H1 (cell line): ENCODE measurements around the gene LRP1. TPM values are rescaled to one million over a fixed set of nuclear protein-coding genes. Genes with fewer than 3 reads are reported as not detected.
A peak's percentile ranks its signal among the peaks of the same experiment; 100 is the strongest.

Experiments used
- CTCF ChIA-PET: fragments of 300-600 bp; sonication (Branson Sonifier 250); formaldehyde crosslinking; loops from one replicate; lab custom pipeline; 2021; ENCODE audit not compliant: partially characterized antibody; lab: Charles Lee
- POLR2A ChIA-PET: fragments of 300-600 bp; sonication (Branson Sonifier 250); formaldehyde crosslinking; loops from one replicate; lab custom pipeline; 2021; ENCODE audit warnings: inconsistent platforms; ENCODE audit not compliant: partially characterized antibody; lab: Charles Lee
- DNase-seq, 2 experiments: peaks; one replicate each; pipeline versions ENCODE4 v3.0.0 to v3.0.0-alpha.2; 2010 to 2022; ENCODE audit warnings: low spot score in 2 of 2, low read depth in 1 of 2, mixed read lengths in 1 of 2
- FAIRE-seq: peaks from 2 replicates; lab custom pipeline; 2011; peaks lifted over from hg19 to GRCh38; lab: Jason Lieb, UNC
- H2AFZ ChIP-seq: 2 replicates; pipeline ENCODE4 v1.8.1; 2012; ENCODE audit warnings: low read length, inconsistent platforms
- H2AK5ac ChIP-seq: 2 replicates; pipeline ENCODE4 v1.6.1; 2013; ENCODE audit warnings: low read depth, low read length
- H2BK120ac ChIP-seq: replicated peaks from 2 replicates; pipeline ENCODE3; 2013; ENCODE audit warnings: low read depth, low read length, inconsistent platforms
- H2BK12ac ChIP-seq: 2 replicates; pipeline ENCODE4 v1.6.1; 2013; ENCODE audit warnings: low read depth, low read length
- H2BK15ac ChIP-seq: 2 replicates; pipeline ENCODE4 v1.6.1; 2013; ENCODE audit warnings: low read length
- H2BK20ac ChIP-seq: 2 replicates; pipeline ENCODE4 v1.6.1; 2013; ENCODE audit warnings: low read length
- H2BK5ac ChIP-seq: 2 replicates; pipeline ENCODE4 v1.6.1; 2013; ENCODE audit warnings: low read depth, low read length
- H3K14ac ChIP-seq: 2 replicates; pipeline ENCODE4 v1.6.1; 2013; ENCODE audit warnings: inconsistent platforms; ENCODE audit not compliant: insufficient read length
- H3K18ac ChIP-seq: 2 replicates; pipeline ENCODE4 v1.6.1; 2013; ENCODE audit warnings: low read length; ENCODE audit errors: extremely low read depth
- H3K23ac ChIP-seq: 2 replicates; pipeline ENCODE4 v1.6.1; 2013; ENCODE audit warnings: inconsistent platforms; ENCODE audit not compliant: insufficient read length
- H3K23me2 ChIP-seq: 2 replicates; pipeline ENCODE4 v1.6.1; 2013; ENCODE audit warnings: low read depth, low read length
- H3K27ac ChIP-seq: 2 replicates; pipeline ENCODE4 v1.6.1; 2011; ENCODE audit warnings: low read depth, low read length, inconsistent platforms
- H3K27me3 ChIP-seq, 4 experiments: replicated peaks in 1 of 4; 1 replicate in 1 of 4; 2 replicates in 3 of 4; pipeline versions ENCODE4 v1.6.1 to v1.8.1; 2011 to 2013; ENCODE audit warnings: low read length in 3 of 4, mild to moderate bottlenecking in 3 of 4, inconsistent platforms in 2 of 4, mixed read lengths in 2 of 4, moderate library complexity in 1 of 4; ENCODE audit not compliant: control insufficient read depth in 3 of 4, insufficient read depth in 3 of 4; ENCODE audit errors: extremely low read depth in 1 of 4
- H3K36me3 ChIP-seq, 4 experiments: 2 replicates each; pipeline versions ENCODE4 v1.6.1 to v1.8.1; 2011 to 2013; ENCODE audit warnings: mild to moderate bottlenecking in 4 of 4, low read length in 3 of 4, moderate library complexity in 2 of 4, control low read depth in 1 of 4, inconsistent platforms in 1 of 4; ENCODE audit not compliant: insufficient read depth in 4 of 4, control insufficient read depth in 2 of 4
- H3K4ac ChIP-seq: replicated peaks from 2 replicates; pipeline ENCODE3; 2013; ENCODE audit warnings: low read length, low read depth, mixed read lengths, inconsistent platforms; ENCODE audit not compliant: insufficient read length
- H3K4me1 ChIP-seq, 4 experiments: replicated peaks in 1 of 4; 1 replicate in 1 of 4; 2 replicates in 3 of 4; pipeline versions ENCODE4 v1.6.1 to v1.8.1; 2011 to 2013; ENCODE audit warnings: low read length in 3 of 4, inconsistent platforms in 2 of 4, mixed read lengths in 1 of 4; ENCODE audit not compliant: insufficient read depth in 4 of 4, control insufficient read depth in 3 of 4
- H3K4me2 ChIP-seq, 2 experiments: 2 replicates each; pipeline versions ENCODE4 v1.6.1 to v1.8.1; 2011 to 2013; ENCODE audit warnings: low read depth in 2 of 2, low read length in 2 of 2, control low read depth in 1 of 2, inconsistent platforms in 1 of 2, mild to moderate bottlenecking in 1 of 2; ENCODE audit not compliant: insufficient read depth in 1 of 2
- H3K4me3 ChIP-seq, 4 experiments: fragments of 200-600, 300-600 bp in 1 of 4; sonication (generic), shearing (Covaris generic), sonication (Bioruptor Twin) in 1 of 4; 2 replicates each; pipeline versions ENCODE4 v1.5.1 to v1.8.1; 2011 to 2016; ENCODE audit warnings: low read length in 4 of 4, low read depth in 3 of 4, control low read depth in 2 of 4, inconsistent platforms in 2 of 4, mild to moderate bottlenecking in 2 of 4, mixed read lengths in 1 of 4, moderate library complexity in 1 of 4; ENCODE audit not compliant: insufficient read depth in 2 of 4; ENCODE audit errors: extremely low read depth in 1 of 4
- H3K56ac ChIP-seq: replicated peaks from 2 replicates; pipeline ENCODE3; 2013; ENCODE audit warnings: low read depth, mild to moderate bottlenecking, mixed read lengths, low read length, inconsistent platforms; ENCODE audit not compliant: insufficient read length
- H3K79me1 ChIP-seq: 2 replicates; pipeline ENCODE4 v1.6.1; 2013; ENCODE audit warnings: low read depth, low read length, control low read depth
- H3K79me2 ChIP-seq, 2 experiments: 2 replicates each; pipeline versions ENCODE4 v1.6.1 to v1.8.1; 2012 to 2013; ENCODE audit warnings: low read length in 2 of 2, mild to moderate bottlenecking in 2 of 2, inconsistent platforms in 1 of 2; ENCODE audit not compliant: insufficient read depth in 2 of 2, control insufficient read depth in 1 of 2
- H3K9ac ChIP-seq, 4 experiments: replicated peaks in 1 of 4; 1 replicate in 1 of 4; 2 replicates in 3 of 4; pipeline versions ENCODE4 v1.6.1 to v1.8.1; 2011 to 2013; ENCODE audit warnings: low read depth in 3 of 4, low read length in 3 of 4, control low read depth in 2 of 4, mild to moderate bottlenecking in 2 of 4, moderate library complexity in 2 of 4, inconsistent platforms in 1 of 4; ENCODE audit errors: extremely low read depth in 1 of 4
- H3K9me3 ChIP-seq, 2 experiments: 2 replicates each; pipeline versions ENCODE4 v1.6.1 to v1.8.1; 2012 to 2013; ENCODE audit warnings: mild to moderate bottlenecking in 2 of 2, moderate library complexity in 2 of 2, control low read depth in 1 of 2, inconsistent platforms in 1 of 2, low read depth in 1 of 2, low read length in 1 of 2, mixed read lengths in 1 of 2; ENCODE audit not compliant: insufficient read depth in 2 of 2
- H4K20me1 ChIP-seq, 2 experiments: replicated peaks in 1 of 2; 2 replicates each; pipeline versions ENCODE3 to v1.8.1; 2011 to 2013; ENCODE audit warnings: inconsistent platforms in 2 of 2, low read length in 2 of 2, mild to moderate bottlenecking in 1 of 2; ENCODE audit not compliant: insufficient read depth in 2 of 2, control insufficient read depth in 1 of 2
- H4K5ac ChIP-seq: 2 replicates; pipeline ENCODE4 v1.6.1; 2013; ENCODE audit warnings: low read length, low read depth, mixed read lengths, inconsistent platforms; ENCODE audit not compliant: insufficient read length
- H4K8ac ChIP-seq: 2 replicates; pipeline ENCODE4 v1.8.0; 2013; ENCODE audit warnings: mild to moderate bottlenecking, moderate library complexity, low read length, inconsistent platforms; ENCODE audit not compliant: insufficient read depth; ENCODE audit errors: extremely low read depth
- H4K91ac ChIP-seq: replicated peaks from 2 replicates; pipeline ENCODE3; 2013; ENCODE audit warnings: low read length, mixed read lengths, inconsistent platforms; ENCODE audit not compliant: insufficient read length
- BRCA1 ChIP-seq: IDR thresholded peaks from 2 replicates; pipeline ENCODE4 v1.6.1; 2012; ENCODE audit warnings: low read depth, low read length, improper control_type of control experiment
- CEBPB ChIP-seq: IDR thresholded peaks from 2 replicates; pipeline ENCODE4 v1.6.1; 2012; ENCODE audit warnings: low read depth, low read length
- JUN ChIP-seq: IDR thresholded peaks from 2 replicates; pipeline ENCODE4 v1.6.1; 2011; ENCODE audit warnings: low read depth, mild to moderate bottlenecking, improper control_type of control experiment, low read length
- PHF8 ChIP-seq: fragments of 200-600 bp; sonication (generic); conservative IDR thresholded peaks from 2 replicates; pipeline ENCODE4 v1.7.1; 2012; ENCODE audit warnings: low read depth, mild to moderate bottlenecking, inconsistent platforms, low read length, moderate library complexity
- RFX5 ChIP-seq: IDR thresholded peaks from 2 replicates; pipeline ENCODE4 v1.6.1; 2011; ENCODE audit warnings: low read depth, low read length, improper control_type of control experiment, borderline replicate concordance
- RNF2 ChIP-seq: fragments of 200-900, 300-1000 bp; sonication (generic); IDR thresholded peaks from 2 replicates; pipeline ENCODE4 v1.7.1; 2016; ENCODE audit warnings: borderline replicate concordance, low read depth, mild to moderate bottlenecking, antibody characterized with exemption, low read length; ENCODE audit not compliant: poor library complexity, severe bottlenecking; ENCODE audit errors: missing control alignments
- SAP30 ChIP-seq: fragments of 300-600 bp; sonication (generic); IDR thresholded peaks from 2 replicates; pipeline ENCODE4 v1.7.1; 2012; ENCODE audit warnings: low read length, moderate library complexity, mild to moderate bottlenecking, inconsistent platforms; ENCODE audit not compliant: insufficient read depth, insufficient replicate concordance
- ZNF274 ChIP-seq: IDR thresholded peaks from 2 replicates; pipeline ENCODE4 v1.7.0; 2012; ENCODE audit warnings: low read length, borderline replicate concordance; ENCODE audit errors: extremely low read depth
- WGBS, 2 experiments: shearing (Covaris generic) in 1 of 2; methylation state at CpG; one replicate each; pipeline versions ENCODE4 v1.1.6 to v1.1.7; 2013 to 2015; ENCODE audit warnings: low lambda C conversion rate in 2 of 2, mixed read lengths in 2 of 2, inconsistent platforms in 1 of 2, low coverage in 1 of 2, missing lambda C conversion rate in 1 of 2; ENCODE audit not compliant: insufficient replicate concordance in 2 of 2, insufficient coverage in 1 of 2, insufficient read length in 1 of 2; ENCODE audit errors: extremely low coverage in 1 of 2, missing lambda C conversion rate in 1 of 2; 5-methylcytosine and 5-hydroxymethylcytosine counted together
- polyA plus RNA-seq, 7 experiments: library from polyadenylated mRNA; depleted of rRNA in 3 of 7; stranded (reverse) in 5 of 7; unstranded in 2 of 7; fragments of >200 nt in 5 of 7; fragments of 200-250 nt in 2 of 7; gene quantifications; 1 replicate in 5 of 7; 2 replicates in 1 of 7; 4 replicates in 1 of 7; pipeline versions ENCODE4 v1.2.1 to v1.2.3, GENCODE V29; 2011 to 2013; ENCODE audit warnings: missing spikeins in 2 of 7, mixed read lengths in 2 of 7
- total RNA-seq: library from RNA; stranded (reverse); fragmentation: NEBNext Ultra II Directional; extraction: Animal tissue kit (Norgen Biotek cat#: 25700); gene quantifications from 2 replicates; pipeline ENCODE4 v1.2.1, GENCODE V29; 2021
- TF ChIP-seq, protein P1 (sequence below): IDR thresholded peaks from 2 replicates; pipeline ENCODE4 v1.6.1; 2012; ENCODE audit warnings: inconsistent platforms

LRP1 gene
- total and polyA plus RNA-seq, 2 of the 8 experiments (the other 6 are each of a cell fraction or from before 2014, with no cell fraction given), result 35.3 to 92.5 TPM

DNA sequence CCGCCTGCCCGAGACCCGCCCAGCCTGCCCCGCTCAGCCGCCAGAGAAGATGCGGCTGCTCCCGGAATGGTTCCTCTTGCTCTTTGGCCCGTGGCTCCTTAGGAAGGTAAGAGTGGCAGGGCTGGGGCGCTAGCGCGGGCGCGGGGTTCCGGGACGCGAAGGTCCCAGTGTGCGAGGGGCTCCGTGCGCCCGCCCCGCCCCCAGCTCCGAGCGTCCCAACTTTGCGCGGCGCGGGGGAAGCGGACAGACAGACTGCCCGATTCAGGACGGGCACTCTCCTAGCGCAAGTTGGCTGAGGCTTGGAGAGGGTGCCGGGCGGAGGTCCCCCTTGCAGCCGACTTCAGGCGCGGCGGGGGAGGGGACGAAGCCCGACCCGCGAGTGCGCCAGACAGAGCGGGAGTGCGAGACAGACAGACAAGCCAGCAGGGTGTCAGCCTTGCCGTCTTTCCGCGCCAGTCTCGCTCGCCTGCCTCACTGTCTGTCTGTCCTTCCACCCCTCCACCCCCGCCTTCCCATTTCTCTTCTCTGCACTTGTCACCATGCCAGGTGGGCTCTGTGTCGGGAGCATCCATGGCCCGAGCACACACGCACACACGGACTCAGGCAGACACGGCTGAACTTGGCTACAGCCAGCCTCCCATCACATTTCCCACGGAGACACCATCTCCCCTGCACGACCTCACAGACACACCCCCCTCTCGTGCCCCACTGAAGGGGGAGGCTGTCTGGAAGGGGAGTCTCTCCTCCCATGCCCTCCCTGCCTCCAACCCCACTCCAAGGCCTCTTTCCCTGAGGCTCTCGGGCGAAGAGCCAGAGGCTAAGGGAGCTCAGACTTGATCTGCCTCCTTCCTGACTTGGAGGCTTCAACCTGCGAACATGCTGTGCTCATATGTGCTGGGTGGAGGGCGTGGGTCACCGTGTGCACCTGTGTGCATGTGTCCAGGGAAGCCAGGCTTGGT is 88.9 kb downstream of the LRP1 start:
- H3K56ac ChIP-seq, result no peak overlapping the region
- H4K8ac ChIP-seq, result peak overlapping the region; percentile 23; the same call in 1 of the 2 replicates
- H2AFZ ChIP-seq, result no peak overlapping the region
- H2AK5ac ChIP-seq, result peak overlapping the region; percentile 82
- H3K4me3 ChIP-seq, result peak overlapping the region; percentile 28 to 67 (median 46)
- ChIA-PET POLR2A (interaction anchor here (0.9 to 8.8 kb wide), 6 partner anchors 18 to 270 kb away, joined by 3 to 686 read pairs (median 4); partner anchors contain the start of genes INHBE, MARS1 and SHMT2), CTCF (interaction anchor here (0.9 to 10.1 kb wide), 3 partner anchors 22 to 44 kb away, joined by 3 to 726 read pairs (median 3); partner anchors contain the start of genes SHMT2 and STAC3)
- peak overlapping the region; percentile 75; the same call in 1 of the 2 replicates for H2BK5ac ChIP-seq
- no peak overlapping the region for H3K9ac ChIP-seq
- H3K4me2 ChIP-seq, result peak overlapping the region; percentile 91 to 92
- no peak overlapping the region; the same call in none of the 2 replicates for H3K18ac ChIP-seq
- FAIRE-seq (no peak), DNase-seq (peak in 1 of 2 experiments; percentile 66)
- 4% methylated on average over 37 of the region's 63 CpGs; no CpG with 5 or more reads in 1 of the 2 experiments for WGBS, 2 experiments
- H3K14ac ChIP-seq, result no peak overlapping the region
- H3K9me3 ChIP-seq, result no peaks in the 10 kb centered on the region
- no peak overlapping the region for H4K5ac ChIP-seq
- H2BK12ac ChIP-seq, result peak overlapping the region; percentile 84; the same call in 1 of the 2 replicates
- H3K27ac ChIP-seq, result no peak overlapping the region
- H3K79me2 ChIP-seq, result no peaks in the 10 kb centered on the region
- peak overlapping the region; percentile 98; the same call in 1 of the 2 replicates for H2BK15ac ChIP-seq
- no peak overlapping the region for H4K91ac ChIP-seq
- H3K4ac ChIP-seq, result no peak overlapping the region
- H2BK120ac ChIP-seq, result no peak overlapping the region
- H3K27me3 ChIP-seq, result peaks cover 70 to 84% (median 82%) of the 10 kb centered on the region in 4 experiments
- peaks cover 13 to 36% of the 10 kb centered on the region in 2 experiments for H4K20me1 ChIP-seq
- peaks cover 0 to 4% (median 1%) of the 10 kb centered on the region in 4 experiments; a peak in 4 of 8 replicates for H3K36me3 ChIP-seq
- H2BK20ac ChIP-seq, result no peak overlapping the region
- no peaks in the 10 kb centered on the region for H3K79me1 ChIP-seq
- H3K4me1 ChIP-seq, result peaks cover 9 to 56% (median 42%) of the 10 kb centered on the region in 4 experiments
- H3K23ac ChIP-seq, result no peak overlapping the region
- peaks cover 7% of the 10 kb centered on the region; the same call in 1 of the 2 replicates for H3K23me2 ChIP-seq
- TF ChIP-seq RNF2, result peak; percentile 73
- no peak for TF ChIP-seq ZNF274
- TF ChIP-seq, protein P1, sequence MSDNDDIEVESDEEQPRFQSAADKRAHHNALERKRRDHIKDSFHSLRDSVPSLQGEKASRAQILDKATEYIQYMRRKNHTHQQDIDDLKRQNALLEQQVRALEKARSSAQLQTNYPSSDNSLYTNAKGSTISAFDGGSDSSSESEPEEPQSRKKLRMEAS, result no peak
- TF ChIP-seq PHF8, result 0 out of 2 replicates have a peak, but pooled peaks have one; percentile 26
- no peak for TF ChIP-seq CEBPB
- no peak for TF ChIP-seq JUN
- no peak for TF ChIP-seq RFX5
- TF ChIP-seq BRCA1, result no peak
- TF ChIP-seq SAP30, result no peak
